HG03520 (cell line): ENCODE data around the gene IFIT2.
"Not testable (repeated sequence)": the region's sequence is repeated elsewhere in the genome, so short reads cannot be mapped to it uniquely, and the experiment has no call there.

ENCODE experiments used
- ATAC-seq: cut with Tn5 transposase; IDR thresholded peaks from one replicate; pipeline ENCODE4 v1.9.1; 2021; ENCODE audit warnings: mild to moderate bottlenecking, moderate library complexity; ENCODE audit not compliant: unreplicated experiment

Gene IFIT2

GRCh38 chr10:89279421-89279869 lies 22.4 kb upstream of the IFIT2 start:
- ATAC-seq, result no peak

GRCh38 chr10:89280508-89280907 lies 21.3 kb upstream of the IFIT2 start:
- no peak for ATAC-seq

- ATAC-seq, result no peak
These were observed 20.0 kb upstream of the IFIT2 start for GRCh38 chr10:89281606-89282395.

- ATAC-seq, result no peak
These were observed 18.6 kb upstream of the IFIT2 start for GRCh38 chr10:89283025-89283935.

DNA sequence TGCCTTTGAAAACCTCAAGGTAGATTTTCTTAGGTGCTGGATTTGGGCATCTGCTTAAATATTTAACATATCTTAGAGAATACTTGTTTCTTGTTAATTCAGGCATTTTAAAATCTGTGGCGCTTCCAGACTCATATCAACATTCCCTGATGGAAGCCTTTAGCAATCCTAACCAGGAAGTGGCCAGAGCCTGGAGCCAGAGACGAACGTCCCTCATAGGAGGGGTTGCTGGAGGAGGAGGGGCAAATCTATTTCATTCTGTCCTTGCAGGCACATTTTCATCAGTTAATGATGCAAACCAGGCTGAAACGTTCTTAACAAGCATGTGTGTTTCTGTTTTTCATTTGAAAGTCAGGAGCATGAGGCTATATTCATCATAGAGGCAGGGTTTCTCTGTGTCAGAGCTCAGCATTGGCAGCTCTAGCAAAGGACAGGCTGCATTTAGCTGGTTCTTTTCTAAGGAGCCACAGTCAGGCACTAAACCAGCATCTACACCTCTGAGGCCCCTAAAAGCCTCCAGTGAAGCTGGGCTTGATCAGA lies 17.8 kb upstream of the IFIT2 start:
- no peak for ATAC-seq

- not testable (repeated sequence) for ATAC-seq
These were observed 17.1 kb upstream of the IFIT2 start for GRCh38 chr10:89284711-89285110.

- ATAC-seq, result not testable (repeated sequence)
These were observed 16.5 kb upstream of the IFIT2 start for GRCh38 chr10:89285303-89285702.

- ATAC-seq, result no peak
These were observed 7.1 kb upstream of the IFIT2 start for GRCh38 chr10:89294721-89295239.

- ATAC-seq, result no peak
These were observed 6.2 kb upstream of the IFIT2 start for GRCh38 chr10:89295597-89295996.

DNA sequence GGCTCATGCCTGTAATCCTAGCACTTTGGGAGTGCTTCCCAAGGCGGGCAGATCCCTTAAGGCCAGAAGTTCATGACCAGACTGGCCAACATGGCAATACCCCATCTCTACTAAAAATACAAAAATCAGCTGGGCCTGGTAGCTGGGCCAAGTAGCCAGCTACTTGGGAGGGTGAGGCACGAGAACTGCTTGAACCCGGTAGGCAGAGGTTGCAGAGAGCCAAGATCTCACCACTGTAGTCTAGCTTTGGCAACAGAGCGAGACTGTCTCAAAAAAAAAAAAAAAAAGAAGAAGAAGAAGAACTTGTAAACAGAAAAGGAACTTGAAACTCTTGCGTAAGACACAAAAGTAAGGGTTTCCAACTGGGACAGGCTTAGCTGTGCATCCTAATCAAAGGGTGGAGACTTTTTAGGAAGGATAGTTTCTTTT lies 5.6 kb upstream of the IFIT2 start:
- ATAC-seq, result no peak

DNA sequence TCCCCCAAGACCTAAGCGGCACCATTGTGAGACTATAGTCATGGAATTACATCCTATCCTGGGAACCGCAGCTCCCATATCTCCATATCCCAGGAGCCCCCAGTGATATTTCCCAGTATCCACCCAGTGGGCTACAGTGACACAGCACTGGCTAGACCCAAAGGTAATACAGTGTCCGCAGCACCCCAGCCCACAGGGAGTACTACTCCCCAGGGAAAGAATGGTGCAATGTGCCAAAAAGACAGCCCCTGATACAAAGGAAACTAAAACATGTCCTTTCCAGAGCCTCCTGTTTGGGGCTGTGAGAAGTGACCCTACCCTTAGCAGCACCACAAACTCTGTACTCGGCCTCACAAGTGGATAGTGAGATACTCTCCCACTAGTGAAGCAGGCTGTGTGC lies 4.5 kb upstream of the IFIT2 start:
- ATAC-seq, result no peak

- ATAC-seq, result no peak
These were observed 4.1 kb upstream of the IFIT2 start for GRCh38 chr10:89297791-89298190.

DNA sequence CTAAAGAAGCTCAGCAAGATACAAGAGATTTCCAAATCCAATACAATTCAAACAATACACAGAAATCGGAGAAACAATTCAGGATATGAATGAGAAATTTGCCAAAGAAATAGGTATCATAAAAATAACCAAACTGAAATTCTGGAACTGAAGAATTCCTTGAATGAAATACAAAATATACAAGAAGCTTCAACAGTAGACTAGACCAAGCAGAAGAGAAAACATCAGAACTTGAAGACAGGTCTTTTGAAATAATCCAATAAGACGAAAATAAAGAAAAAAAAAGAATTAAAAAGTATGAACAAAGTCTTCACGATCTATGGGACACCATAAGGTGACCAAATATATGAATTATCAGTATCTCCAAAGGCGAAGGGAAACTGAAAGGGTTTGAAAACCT lies 2.8 kb upstream of the IFIT2 start:
- ATAC-seq, result no peak

GRCh38 chr10:89301232-89301631 lies 614 bp upstream of the IFIT2 start:
- no peak for ATAC-seq

GRCh38 chr10:89302625-89303024 lies 779 bp downstream of the IFIT2 start:
- ATAC-seq, result no peak

GRCh38 chr10:89303161-89303560 lies 1.3 kb downstream of the IFIT2 start:
- ATAC-seq, result no peak

DNA sequence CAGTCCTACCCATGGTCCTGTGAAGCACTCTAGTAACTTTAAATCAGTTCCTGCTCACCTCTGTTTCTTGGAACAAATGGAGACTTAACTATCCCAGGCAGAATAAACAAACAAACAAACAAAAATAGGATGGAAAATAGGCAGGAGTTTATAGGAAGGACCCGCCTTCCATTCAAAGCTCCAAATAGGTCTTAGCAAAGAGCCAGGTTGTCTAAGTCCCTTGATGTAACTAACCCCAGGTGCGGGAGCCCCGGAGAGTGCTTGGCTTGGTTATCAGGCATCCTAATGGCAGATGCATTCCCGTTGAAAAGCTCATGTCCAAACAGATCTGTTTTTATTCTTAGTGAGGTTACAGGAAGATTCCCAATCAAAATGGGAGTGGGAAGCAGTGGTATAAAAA lies 2.2 kb downstream of the IFIT2 start:
- ATAC-seq, result no peak

DNA sequence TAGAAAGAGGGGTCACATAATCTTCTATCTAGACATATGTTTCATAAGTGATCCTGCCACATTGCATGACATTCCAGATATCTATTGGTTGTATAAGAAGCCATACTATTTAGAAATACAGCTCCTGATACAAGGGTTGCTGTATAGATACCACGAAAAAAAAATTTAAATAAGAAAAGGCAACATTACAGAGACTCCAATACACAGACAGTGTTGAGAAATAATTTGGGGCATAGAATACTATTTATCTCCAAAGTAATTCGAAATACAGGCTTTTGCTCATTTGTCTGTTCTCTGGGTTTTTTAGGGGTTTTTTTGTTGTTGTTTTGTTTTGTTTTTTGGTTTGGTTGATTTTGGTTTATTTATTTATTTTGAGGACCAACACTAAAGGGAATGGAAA lies 2.6 kb downstream of the IFIT2 start:
- ATAC-seq, result no peak

DNA sequence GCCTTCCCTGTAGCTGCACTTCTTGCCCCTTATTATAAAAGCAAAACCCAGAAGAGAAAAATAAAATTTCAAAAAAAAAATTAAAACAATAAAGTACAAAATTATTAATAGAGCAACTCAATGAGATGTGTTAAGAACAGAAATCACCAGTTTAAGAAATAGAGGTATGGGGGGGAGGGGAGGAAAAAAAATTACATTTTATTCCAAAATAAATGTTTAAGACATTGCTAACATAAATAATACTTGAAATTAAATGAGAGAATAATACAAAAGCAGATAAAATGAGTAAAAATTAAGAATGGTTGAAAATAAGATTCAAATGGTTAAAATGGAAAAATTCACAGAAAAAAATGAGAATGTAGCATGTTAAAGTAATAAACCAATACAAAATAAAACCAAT lies 3.1 kb downstream of the IFIT2 start:
- no peak for ATAC-seq

- ATAC-seq, result no peak
These were observed 4.1 kb downstream of the IFIT2 start for GRCh38 chr10:89305766-89306433.
